PFSK-1 (cell line): ENCODE measurements around the gene U2AF1L4.
A peak's percentile ranks its signal among the peaks of the same experiment; 100 is the strongest.

Source experiments
- FOXP2 ChIP-seq: optimal IDR thresholded peaks from 2 replicates; pipeline ENCODE3; 2011; ENCODE audit warnings: borderline replicate concordance, control low read depth, inconsistent platforms; ENCODE audit not compliant: insufficient read depth; ENCODE audit errors: extremely low read length, extremely low read depth
- POLR2AphosphoS5 ChIP-seq: IDR thresholded peaks from 2 replicates; pipeline ENCODE4 v1.6.1; 2012; ENCODE audit warnings: low read depth, mild to moderate bottlenecking, control low read depth, low read length, moderate library complexity
- REST ChIP-seq, 2 experiments: IDR thresholded peaks; 2 replicates each; pipeline versions ENCODE4 v1.6.1 to v1.8.0; 2011 to 2012; ENCODE audit warnings: low read depth in 2 of 2, low read length in 2 of 2, control low read depth in 1 of 2, inconsistent platforms in 1 of 2, mild to moderate bottlenecking in 1 of 2, moderate library complexity in 1 of 2; ENCODE audit not compliant: insufficient read depth in 1 of 2
- SIN3A ChIP-seq: IDR thresholded peaks from 2 replicates; pipeline ENCODE4 v1.6.1; 2012; ENCODE audit warnings: mild to moderate bottlenecking, low read length, moderate library complexity, borderline replicate concordance; ENCODE audit not compliant: insufficient read depth
- TAF1 ChIP-seq: IDR thresholded peaks from 2 replicates; pipeline ENCODE4 v1.6.1; 2012; ENCODE audit warnings: low read length, control low read depth, borderline replicate concordance; ENCODE audit not compliant: insufficient read depth

U2AF1L4 gene

GRCh38 chr19:35704218-35704617, 41.0 kb downstream of the U2AF1L4 start, which contains the start of gene ZBTB32:
Gene ZBTB32 (plus strand): TSS chr19:35704558. CDS start chr19:35714627, 10,069 bp downstream.
- no peak for TF ChIP-seq FOXP2
- peak; percentile 59 to 80 for TF ChIP-seq REST (IDR thresholded peaks at IDR 0.05; ENCODE audit: insufficient read depth in 1 of 2, low read depth in 2 of 2, low read length in 2 of 2)

- no peak for TF ChIP-seq REST (IDR thresholded peaks at IDR 0.05; ENCODE audit: insufficient read depth in 1 of 2, low read depth in 2 of 2, low read length in 2 of 2)
- no peak for TF ChIP-seq FOXP2
- TF ChIP-seq POLR2AphosphoS5, result no peak
- TF ChIP-seq TAF1, result no peak
- TF ChIP-seq SIN3A, result no peak
Observed at GRCh38 chr19:35703343-35703742, 41.9 kb downstream of the U2AF1L4 start.

GRCh38 chr19:35702223-35703012, 42.8 kb downstream of the U2AF1L4 start:
- TF ChIP-seq SIN3A (peak; percentile 6; the same call in 1 of the 2 replicates), TAF1 (peak; percentile 57; the same call in 1 of the 2 replicates), POLR2AphosphoS5 (peak; percentile 59; the same call in 1 of the 2 replicates), FOXP2 (peak; percentile 73), REST (IDR thresholded peaks at IDR 0.05; ENCODE audit: insufficient read depth in 1 of 2, low read depth in 2 of 2, low read length in 2 of 2) (0 out of 4 replicates have a peak, but pooled peaks of 1 of the 2 experiments have one; percentile 51)

GRCh38 chr19:35696835-35697234, 48.4 kb downstream of the U2AF1L4 start:
- TF ChIP-seq POLR2AphosphoS5, result no peak
- TF ChIP-seq FOXP2, result no peak
- TF ChIP-seq REST (IDR thresholded peaks at IDR 0.05; ENCODE audit: insufficient read depth in 1 of 2, low read depth in 2 of 2, low read length in 2 of 2), result no peak
- TF ChIP-seq SIN3A, result no peak
- TF ChIP-seq TAF1, result no peak
